ENCODE data around the gene CA4.

CA4 gene

DNA sequence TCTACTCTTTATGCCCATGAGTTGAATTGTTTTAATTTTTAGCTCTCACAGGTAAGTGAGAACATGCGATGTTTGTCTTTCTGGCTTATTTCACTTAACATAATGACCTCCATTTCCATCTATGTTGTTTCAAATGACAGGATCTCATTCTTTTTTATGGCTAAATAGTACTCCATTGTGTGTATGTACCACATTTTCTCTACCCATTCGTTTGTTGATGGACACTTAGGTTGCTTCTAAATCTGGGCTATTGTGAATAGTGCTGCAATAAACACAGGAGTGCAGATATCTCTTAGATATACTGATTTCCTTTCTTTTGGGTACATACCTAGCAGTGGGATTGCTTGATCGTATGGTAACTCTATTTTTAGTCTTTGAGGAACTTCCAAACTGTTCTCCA is 19.3 kb upstream of the CA4 start:
- DNase-seq (ENCODE audit: low read depth) = no peak

DNA sequence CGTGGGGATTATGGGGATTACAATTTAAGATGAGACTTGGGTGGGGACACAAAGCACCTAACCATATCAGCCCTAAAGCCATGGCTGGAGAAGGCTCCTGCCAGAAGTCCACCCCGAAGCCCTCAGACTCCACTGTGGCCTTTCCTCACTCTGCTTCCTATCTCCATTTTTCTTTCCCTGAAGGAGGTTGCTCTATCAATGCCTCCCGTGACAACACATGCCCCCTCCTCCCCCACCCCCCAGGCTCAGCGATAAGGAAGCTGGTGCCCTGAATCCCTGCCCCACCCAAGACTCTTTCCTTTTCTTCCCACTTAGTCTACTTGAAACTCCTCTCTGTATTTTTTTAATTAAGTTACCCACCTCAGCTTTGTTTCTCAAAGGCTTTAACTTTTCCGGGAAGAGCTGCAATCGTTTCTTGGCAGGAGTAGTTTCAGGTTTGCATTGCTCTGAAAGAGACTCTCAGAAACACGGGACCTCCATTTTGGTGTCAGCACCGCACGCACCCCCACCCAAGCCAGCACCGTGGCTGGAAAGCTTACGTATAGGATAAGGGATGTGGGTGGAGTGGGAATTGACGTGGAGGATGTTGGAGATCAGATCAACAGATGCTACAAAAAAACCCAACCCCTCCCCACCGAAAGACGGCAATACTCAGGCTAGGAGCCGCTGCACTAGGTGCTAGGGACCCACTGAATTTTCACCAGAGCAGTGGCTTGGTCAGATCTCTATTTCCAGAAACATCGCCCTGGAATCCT is 15.2 kb upstream of the CA4 start:
- DNase-seq (ENCODE audit: low read depth) = no peak

DNA sequence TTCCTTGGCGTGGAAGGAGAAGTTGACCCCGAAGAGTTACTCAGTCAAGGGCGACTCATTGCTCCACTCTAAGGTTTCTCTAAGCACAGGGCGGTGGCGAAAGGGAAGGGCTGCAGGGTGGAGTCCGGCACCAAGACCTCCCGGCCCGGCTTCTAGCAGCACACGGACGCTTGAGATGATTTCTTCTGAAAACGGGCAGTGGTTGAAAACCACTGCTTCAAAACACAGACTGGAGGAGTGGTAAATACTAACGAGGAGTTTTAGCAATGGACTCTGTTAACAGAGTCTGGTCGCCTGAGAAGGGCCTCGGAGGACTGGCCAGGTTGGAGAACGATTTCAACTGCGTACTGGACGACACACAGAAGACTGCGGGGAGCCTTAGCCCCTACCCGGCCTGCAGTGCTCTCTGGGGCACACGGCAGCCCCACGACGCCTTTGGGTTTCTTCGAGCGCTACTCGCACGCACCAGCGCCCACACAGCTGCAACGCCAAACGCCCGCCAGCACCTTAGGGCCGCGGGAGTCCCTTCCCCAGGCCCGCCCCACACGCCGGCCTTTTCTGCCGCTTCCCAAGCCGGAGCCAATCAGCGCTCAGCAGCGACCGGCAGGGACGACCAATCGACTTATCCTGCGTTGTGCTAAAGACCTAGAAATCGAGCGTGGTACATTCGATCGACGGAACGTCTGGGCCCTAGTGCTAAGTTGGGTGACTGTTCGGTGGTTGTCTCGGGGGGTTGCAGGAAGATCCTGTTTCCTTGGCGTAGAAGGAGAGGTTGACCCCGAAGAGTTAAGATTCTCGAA is 14.4 kb upstream of the CA4 start:
- DNase-seq (ENCODE audit: low read depth) = peak; percentile 78

DNA sequence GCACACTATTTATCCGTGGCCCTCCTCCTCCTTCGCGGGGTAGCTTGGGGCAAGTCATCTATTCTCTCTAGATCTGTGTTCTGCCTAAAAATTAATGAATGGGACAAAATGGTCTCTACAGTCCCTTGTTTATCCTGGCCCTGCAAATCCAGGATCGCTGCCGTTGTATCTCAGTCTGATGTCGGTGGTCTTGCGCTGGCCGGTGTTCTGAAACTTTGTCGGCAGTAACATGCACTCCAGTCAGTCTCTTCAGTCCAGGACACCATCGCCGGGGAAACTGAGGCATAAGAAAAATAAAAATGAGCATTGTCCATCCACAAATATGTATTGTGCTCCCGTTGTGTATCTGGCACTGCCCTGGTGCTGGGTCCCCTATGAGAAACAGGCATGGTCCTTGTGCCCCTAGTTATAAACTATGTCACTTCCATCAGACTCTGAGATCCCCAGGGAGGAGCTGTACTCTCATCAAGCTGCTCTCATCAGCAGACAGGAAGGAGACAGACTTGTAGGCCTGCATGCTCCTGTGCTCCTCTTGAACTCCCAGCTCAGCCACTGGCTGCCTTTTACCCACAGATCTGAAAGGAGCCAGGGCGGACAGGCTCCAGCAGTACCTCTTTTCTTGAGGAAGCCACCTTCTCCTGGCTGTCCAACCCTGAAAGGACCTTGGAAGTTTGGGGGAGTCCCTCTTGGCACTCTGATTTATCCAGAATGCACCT is 13.7 kb upstream of the CA4 start:
- DNase-seq (ENCODE audit: low read depth) = no peak

DNA sequence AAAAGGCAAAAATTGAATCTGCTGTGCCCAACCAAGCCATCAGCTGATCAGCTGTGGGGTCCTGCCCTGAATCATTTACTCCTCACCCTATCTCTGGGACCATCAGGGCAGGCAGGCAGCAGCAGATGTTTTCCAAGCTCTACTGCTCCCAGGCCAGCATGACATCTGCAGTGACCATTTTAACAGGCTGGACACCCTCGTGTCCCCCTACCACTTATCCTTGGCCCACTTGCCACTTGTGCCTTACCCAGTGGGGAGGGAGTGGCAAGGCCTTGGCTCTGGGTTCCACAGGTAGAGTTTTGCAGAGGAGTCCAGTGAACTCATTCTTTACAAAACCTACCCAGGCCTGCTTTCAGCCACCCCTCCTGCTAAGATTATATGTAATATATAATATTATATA is 12.0 kb upstream of the CA4 start:
- no peak for DNase-seq (ENCODE audit: low read depth)

DNA sequence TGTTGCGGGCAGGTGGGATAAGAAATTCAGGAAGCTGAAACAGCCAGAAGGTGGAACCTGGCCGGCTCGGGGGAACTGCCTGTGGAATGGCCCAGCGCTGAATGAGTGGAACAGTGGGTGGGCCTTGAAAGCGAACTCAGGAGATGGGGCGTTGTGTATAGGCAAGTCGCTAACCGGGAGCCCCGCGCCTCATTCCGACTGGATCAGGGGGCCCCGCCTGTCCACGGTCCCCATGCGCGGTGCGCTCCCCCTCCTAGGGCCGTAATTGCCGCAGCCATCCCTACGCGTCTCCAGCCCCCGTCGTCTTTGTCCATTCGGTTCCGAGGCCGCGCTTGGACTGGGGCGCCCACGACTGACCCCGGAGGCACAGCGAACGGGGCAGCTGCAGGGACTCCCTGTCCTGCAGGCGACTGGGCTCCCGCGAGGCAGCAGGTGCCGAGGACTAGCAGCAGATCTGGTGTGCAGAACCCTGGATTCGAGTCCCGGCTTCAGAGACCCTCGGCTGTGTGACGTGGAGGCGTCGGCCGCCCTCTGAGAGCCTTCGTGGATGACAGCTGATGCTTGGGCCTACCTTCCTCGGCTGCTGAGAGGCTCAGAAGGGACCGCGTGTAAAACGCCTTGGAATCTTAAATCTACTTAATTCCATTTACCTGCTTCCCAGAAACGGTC is 10.9 kb upstream of the CA4 start:
- DNase-seq (ENCODE audit: low read depth) = no peak

DNA sequence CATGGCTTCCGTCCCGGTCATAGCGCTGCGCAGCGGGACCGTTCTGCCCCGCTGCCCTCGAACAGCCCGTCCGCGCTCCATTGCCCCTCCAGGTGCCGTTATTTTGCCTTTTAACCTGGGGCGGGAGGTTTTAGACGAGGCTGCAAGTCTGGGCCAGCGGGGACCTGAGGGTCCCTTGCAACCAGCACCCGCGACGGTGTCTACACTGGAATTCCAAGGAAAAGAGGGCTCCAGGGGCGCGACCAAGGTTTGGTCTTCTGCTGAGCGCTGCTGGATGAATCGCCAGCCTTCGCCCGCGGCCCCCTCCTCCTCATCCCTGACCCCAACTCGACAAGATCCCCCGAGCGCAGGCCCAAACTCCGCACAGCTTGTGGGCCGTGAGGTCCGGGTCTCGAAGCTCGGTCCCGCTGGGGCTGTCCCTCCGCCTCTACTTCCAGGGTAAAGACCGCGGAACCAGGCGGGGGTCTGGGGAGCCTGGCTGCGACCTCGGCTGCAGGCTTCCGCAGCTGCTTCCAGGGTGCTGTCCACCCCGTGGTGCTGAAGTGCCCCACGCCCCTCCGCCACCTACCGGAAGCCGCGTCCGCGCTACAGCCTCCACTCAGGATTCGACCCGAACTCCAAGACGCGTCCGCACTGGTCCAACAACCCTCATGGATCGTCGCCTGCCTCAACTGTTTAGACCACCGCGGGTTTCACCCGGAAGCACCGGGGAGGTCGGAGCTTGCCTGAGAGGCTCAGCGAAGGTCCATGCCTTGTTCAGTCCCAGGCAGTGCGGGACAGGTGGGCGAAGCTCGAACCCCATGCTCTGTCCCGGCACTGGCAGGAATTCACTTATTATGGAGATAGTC is 10.1 kb upstream of the CA4 start:
- DNase-seq (ENCODE audit: low read depth) = peak; percentile 27

DNA sequence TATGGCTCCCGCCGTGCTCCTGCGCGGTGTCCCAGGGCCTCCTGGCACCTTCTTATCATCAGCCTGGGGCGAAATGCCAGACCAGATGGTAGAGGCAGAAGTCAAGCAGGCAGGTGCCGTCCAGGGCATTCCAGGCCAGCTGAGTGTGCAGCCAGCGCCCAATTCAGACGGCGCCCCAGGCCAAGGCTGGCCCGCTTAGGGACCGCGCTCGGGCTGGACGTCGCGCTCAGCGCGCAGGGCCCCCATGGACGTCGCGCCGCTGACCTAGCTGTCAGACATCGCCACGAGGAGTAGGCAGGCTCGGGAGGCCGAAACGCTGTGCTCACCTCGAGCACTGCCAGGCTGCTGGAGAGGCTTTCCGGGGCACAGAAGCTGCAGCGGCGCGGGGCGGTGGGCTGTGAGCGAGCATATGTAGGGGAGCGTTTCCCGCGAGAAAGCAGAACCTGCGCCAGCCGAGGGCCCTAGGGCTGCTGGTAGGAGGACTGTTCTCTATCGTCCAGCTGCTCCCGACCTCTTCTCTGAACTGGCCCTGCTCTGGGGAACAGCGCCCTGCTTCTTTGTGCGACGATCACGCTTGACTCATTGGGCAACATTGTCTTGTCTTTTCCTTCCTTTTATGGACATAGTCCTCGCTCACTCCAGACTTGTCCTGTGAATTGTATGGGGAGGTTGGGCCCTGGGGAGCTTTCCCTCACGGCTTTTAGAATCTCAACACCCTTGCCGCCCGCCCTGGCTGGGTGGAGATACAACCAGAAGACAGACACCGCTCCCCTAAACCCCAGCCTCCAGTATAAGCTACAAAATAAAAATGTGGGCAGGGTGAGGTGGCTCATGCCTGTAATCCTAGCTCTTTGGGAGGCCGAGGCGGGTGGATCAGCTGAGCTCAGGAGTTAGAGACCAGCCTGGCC is 8.4 kb upstream of the CA4 start:
- no peak for DNase-seq (ENCODE audit: low read depth)

DNA sequence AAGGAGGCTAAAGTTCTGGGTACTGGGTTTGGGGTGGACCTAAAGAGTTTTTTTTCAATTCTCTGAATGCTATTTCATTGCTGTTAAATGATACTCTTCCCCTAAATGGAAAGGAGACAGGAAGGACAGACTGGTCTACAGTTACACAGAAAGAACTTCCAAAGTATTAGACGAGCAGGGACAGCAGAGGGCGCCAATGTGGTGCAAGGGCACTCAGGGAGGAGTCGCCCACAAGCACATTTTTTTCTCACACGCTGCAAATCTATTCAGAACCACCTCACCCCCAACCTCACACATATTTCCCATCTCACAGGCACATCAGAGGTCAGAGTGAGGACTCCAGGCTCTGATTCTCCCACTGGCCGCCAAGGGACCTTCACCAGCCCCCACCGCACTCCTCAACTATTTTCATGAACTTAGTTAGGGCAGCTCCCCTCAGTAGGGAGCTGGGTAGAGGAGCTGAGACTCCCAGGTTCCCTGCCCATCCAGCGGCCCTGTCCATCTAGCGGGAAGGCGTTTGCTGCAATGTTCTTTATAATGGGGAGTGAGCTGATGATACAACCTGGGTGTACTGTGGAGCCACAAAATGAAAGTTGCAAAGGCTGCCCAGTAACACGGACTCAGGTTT is 6.8 kb upstream of the CA4 start:
- DNase-seq (ENCODE audit: low read depth) = peak; percentile 83

DNA sequence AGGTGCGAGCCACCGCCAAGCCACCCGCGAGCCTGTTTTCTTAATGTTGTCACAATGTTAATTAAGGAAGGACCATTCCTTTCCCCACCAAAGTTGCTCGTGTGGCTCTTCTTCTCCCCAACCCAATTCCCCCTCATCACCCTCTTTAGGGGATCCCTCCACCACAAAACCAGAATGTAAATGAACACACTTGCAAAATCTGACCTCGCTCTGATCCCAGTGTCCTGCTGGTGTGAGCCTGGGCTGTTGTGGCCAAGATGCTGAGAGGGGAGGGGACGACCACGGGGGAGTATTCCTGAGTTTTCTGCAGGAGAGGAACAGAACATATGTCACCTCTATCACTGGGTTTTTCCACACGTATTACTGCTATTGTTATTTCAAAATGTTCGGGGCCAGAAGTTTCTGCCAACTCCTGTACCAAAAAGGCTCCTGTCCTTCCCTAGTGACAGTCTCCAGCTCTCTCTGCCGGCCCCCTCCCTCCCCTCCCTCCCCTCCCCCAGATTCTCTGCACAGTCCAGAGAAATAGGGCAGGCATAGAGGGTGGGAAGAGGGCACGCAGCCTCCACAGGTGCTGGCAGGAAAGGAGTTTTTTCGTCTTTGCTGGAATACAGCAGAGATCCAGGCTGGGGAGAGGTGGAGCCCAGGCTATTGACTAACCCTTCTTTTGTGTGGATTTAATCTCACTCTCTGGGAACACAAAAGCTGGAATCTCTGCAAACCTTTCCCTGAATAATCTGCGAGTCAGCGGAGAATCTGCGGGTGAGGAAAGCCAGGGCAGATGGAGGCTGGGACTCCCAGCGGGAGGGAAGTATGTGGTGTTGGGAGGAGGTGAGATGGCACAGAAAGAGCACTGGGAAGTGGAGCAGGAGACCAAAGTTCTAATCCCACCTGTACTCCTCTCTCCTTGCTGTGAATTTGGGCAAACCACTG is 4.5 kb upstream of the CA4 start:
- DNase-seq (ENCODE audit: low read depth) = no peak

DNA sequence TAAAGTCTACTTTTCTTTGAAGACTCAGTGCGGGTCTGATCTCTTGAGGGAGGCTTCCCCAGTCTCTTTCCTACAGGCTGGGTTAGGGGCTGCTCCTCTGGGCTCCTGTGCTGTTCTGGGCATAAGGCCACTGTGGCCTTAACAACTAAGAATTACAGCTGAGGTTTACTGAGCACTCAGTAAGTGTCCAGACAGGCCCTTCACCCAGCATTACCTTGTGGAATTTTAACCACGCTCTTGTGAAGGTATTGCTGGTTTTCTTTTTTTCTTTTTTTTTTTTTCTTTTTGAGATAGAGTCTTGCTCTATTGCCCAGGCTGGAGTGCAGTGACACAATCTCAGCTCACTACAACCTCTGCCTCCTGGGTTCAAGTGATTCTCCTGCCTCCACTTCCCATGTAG is 3.6 kb upstream of the CA4 start:
- no peak for DNase-seq (ENCODE audit: low read depth)

DNA sequence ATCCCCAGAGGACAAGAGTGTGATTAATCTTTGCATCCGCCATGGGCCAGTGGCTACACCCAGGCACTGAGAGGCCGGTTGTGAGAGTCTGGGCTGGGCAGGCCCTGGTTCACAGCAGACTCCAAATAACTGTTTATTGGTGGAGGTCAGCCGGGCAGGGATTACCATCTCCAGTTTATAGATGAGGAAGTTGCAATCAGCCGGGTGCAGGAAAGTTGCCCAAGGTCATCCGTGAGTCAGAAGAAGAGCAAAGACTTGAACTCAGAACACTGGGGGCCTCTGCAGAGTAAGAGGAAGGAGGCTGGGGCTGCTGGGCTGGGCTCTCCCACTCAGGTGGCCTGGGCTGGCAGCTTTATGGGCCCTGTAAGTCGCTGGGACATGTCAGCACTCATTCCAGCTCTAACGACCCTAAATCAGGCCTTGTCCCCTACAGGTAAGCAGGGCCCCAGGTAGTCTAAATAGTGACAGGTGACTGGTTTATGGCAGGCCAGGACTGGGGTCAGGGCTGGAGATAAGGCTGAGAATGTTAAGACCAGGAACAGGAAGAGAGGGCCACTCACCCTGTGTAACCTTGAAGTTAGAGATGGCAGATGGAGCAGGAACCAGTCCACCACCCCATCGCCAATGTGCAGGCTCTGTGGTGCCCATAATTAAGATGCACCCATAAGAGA is 2.1 kb upstream of the CA4 start:
- no peak for DNase-seq (ENCODE audit: low read depth)

DNA sequence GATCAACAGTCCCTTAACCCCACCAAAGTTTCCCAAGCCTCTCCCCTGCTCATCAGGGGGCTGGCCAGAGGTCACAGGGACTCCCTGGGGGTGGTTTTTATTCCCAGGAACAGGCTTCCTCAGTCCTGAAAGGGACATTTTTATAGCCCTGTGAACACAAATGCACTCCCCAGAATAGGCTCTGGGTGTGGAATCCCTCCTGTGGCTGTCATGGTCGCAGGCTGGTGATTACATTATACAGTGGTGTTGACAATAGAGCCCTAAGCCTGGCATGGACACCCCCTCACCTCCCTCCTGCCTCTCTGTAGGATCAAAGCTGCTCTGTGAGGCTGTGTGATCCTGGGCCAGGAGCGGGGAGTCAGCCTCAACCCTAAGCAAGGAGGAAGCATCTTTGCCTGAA is 1.4 kb upstream of the CA4 start:
- no peak for DNase-seq (ENCODE audit: low read depth)

DNA sequence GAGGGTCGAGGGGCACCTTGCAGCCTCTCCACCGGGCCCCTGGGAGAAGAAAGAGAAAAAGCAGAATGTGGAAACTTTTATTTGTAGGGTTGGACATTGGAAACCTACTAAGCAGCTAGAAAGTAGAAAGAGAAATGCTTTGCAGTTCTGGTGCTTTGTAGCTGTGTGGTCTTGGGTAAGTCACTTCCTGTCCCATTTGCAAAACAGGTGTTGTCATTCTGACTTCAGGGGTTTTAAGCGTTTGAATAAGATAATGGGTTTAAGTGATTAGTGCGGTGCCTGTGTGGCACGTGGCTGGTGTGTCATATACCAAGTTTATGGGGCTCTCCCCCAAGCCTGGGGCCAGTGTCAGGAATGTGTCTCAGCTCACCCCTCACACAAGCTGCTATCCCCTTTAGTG is 1.6 kb downstream of the CA4 start:
- DNase-seq (ENCODE audit: low read depth) = no peak

DNA sequence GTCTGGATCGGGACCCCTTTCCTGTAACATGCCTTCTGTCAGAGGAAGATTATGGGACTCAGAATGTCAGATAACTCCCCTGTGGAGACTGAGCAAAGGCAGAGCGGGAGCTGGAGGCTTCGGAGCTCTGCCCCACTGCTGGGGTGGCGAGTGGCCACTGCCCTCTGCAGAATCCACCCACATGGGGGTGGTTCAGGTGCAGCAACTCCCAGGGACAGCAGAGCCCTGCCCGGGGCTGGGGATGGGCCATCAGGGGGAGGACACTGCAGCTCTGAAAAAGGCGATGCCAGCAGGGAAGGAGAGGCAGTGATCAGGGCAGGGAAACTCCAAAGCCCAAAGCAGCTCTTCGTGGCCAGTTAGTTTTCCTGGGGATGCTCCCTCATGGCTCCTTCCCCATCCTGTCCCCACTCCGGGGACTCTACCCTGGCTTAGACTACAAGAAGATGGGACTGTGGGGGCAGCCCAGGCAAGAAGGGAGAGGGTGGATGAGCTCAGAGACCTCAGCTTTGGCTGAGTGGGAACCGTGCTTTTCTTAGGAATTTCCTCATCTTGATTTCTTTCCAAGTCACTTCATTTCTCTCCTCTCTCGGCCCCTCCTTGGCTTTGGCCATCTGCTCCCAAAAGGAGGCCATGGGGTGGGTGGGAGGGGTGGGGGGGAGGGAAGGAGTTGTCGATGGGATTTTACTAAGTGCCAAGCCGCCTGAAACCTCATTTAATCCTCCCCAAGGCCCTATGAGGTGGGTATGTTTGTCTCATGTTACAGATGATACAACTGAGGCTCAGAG is 4.0 kb downstream of the CA4 start:
- no peak for DNase-seq (ENCODE audit: low read depth)

DNA sequence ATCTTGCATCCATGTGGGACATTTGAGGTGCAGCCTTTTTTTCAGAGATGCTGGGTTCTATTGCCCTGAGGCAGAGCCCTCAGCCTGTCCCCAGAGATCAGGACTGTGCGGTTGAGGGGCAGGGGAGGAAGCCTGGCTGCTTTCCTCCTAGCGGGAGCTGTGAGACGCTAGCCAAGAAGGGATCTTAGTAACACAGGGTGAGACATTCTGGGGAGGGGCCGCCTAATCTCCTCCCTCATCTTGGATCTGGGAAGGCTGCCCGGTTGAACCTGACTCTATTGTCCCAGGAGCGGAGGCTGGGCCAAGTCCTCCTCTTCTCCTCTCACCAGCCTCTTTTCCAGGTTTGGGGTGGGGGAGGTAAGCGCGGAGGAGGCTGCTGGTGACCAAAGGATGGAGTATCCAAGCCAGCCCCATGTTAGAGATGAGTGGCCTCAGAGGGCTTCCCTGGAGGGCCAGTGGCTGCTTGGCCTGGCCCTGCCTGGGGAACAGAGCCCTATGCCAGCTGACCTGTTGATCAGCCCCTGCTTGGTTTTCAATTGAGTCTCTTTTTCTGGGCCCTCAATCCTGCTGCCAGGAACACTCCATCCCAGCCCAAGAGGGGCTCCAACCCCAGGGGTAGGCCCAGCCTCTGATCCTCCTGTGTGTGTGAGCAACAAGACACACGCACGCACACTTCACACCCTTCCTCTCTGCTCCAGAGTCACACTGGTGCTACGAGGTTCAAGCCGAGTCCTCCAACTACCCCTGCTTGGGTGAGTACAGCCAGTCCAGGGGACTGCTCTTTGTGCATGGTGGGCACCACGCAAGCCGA is 5.0 kb downstream of the CA4 start:
- peak; percentile 90 for DNase-seq (ENCODE audit: low read depth)

DNA sequence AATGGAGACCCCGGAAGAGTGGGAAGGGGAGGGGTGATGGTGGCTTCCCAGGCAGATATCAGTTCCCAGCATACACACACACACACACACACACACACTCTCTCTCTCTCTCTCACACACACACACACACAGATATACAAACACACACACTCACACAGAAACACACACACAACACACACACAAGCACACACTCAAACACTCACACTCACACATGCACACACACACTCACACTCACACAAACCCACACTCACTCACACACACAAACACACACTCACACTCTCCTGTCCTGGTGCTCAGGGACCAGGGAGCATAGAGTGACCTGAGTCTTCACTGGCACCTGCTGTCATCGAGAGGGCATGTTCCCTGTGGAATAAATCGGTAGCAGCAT is 5.6 kb downstream of the CA4 start:
- DNase-seq (ENCODE audit: low read depth) = no peak
